ENCODE results near the gene CLEC11A.

DNA sequence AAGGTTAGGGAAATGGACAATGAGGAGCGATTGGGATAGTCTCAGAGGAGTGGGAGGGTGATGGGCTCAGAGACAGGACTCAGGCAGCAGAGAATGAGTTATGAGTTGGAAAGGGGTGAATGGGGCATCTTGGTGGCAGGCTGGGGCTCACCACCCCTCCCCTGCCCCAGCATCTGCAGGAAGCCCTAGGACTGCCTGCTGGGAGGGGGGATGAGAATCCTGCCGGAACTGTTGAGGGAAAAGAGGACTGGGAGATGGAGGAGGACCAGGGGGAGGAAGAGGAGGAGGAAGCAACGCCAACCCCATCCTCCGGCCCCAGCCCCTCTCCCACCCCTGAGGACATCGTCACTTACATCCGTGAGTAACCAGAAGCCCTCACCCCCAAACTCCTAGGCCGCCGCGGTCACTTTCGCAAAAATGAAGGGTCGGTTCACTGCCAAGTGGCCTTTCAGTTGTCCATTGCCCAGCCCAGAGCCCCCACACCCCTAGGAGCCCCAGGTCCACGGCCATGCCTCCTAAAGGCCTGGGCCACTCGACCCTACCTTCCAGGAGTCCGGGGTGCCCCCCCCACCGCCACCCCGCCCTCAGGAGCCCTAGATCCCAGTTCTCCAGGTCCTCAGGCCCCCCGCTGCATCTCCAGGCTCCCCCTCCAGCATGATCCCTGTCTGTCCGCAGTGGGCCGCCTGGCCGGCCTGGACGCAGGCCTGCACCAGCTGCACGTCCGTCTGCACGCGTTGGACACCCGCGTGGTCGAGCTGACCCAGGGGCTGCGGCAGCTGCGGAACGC lies 764 bp downstream of the CLEC11A start:
- TF ChIP-seq, protein P1, sequence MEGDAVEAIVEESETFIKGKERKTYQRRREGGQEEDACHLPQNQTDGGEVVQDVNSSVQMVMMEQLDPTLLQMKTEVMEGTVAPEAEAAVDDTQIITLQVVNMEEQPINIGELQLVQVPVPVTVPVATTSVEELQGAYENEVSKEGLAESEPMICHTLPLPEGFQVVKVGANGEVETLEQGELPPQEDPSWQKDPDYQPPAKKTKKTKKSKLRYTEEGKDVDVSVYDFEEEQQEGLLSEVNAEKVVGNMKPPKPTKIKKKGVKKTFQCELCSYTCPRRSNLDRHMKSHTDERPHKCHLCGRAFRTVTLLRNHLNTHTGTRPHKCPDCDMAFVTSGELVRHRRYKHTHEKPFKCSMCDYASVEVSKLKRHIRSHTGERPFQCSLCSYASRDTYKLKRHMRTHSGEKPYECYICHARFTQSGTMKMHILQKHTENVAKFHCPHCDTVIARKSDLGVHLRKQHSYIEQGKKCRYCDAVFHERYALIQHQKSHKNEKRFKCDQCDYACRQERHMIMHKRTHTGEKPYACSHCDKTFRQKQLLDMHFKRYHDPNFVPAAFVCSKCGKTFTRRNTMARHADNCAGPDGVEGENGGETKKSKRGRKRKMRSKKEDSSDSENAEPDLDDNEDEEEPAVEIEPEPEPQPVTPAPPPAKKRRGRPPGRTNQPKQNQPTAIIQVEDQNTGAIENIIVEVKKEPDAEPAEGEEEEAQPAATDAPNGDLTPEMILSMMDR (IDR thresholded peaks at IDR 0.05; ENCODE audit: borderline replicate concordance, extremely low read depth, low read length, poor library complexity, severe bottlenecking): no peak
- peak; percentile 72 for TF ChIP-seq EZH2 (IDR thresholded peaks at IDR 0.05; ENCODE audit: borderline replicate concordance, low read depth, low read length, severe bottlenecking)
